ENCODE measurements around the gene SLC10A6. TPM values are rescaled to one million over a fixed set of nuclear protein-coding genes. Genes with fewer than 3 reads are reported as not detected.
"Not testable (repeated sequence)": the region's sequence is repeated elsewhere in the genome, so short reads cannot be mapped to it uniquely, and the experiment has no call there.

SLC10A6 gene
- total RNA-seq, 1 donor from 2014 or later: not detected

DNA sequence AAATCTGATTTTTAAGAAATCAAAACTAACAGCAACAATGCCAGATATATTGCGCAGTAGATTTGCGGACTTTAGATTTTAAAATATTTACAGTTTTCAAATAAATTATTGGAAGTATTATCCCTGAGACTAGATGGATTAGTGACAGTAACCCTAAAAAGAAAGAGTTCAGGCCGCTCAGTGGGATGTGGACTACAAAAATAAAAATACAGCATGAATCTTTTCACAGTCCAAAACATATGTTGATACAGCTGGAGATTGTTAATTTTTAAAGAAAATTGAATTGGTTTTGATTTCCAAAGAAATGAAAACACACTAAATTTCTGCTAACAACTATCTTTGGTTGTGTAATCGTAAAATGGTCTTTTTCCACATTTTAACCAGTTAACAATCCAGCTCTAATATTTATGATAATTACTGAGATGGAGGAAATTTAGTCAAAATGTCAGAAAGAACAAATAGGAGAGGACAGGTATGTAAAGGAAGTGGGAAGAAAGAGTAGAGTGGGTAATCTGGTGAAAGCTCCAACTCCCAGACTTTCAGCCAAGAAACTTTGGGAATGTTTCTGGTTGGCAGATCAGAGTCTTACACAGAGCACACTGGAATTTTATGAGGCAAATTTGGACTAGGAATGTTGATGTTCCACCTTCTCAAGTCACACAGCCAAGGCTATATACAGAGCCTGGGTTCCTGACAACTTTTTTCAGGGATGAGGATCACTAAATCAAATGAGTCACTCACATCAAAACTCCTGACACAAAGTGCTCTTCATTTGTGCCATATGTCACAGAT, 27.9 kb upstream of the SLC10A6 start:
- Mint-ChIP-seq H3K27me3 (ENCODE audit: insufficient read depth) (no peaks in the 10 kb centered on the region), H3K27ac (no peak overlapping the region), H3K9me3 (peaks cover 13% of the 10 kb centered on the region), H3K4me1 (ENCODE audit: low read depth) (no peaks in the 10 kb centered on the region), H3K4me3 (no peak overlapping the region), H3K36me3 (ENCODE audit: low read depth) (no peaks in the 10 kb centered on the region)
- DNase-seq (ENCODE audit: low spot score): no peak
- intact Hi-C loops (cut with micrococcal nuclease): no loop called here

DNA sequence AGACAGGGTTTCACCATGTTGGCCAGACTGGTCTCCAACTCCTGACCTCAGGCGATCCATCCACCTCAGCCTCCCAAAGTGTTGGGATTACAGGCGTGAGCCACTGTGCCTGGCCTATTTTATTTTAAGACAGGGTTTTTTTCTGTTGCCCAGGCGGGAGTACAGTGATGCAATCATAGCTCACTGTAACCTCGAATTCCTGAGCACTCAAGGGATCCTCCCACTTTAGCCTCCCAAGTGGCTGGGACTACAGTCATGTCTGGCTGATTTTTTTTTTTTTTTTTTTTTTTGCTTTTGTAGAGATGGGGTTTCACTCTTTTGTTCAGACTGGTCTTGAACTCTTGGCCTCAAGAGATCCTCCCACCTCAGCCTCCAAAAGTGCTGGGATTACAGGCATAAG, 26.3 kb upstream of the SLC10A6 start:
- H3K27ac Mint-ChIP-seq; H3K27me3 Mint-ChIP-seq (ENCODE audit: insufficient read depth); H3K36me3 Mint-ChIP-seq (ENCODE audit: low read depth); H3K4me1 Mint-ChIP-seq (ENCODE audit: low read depth); DNase-seq (ENCODE audit: low spot score); H3K4me3 Mint-ChIP-seq; intact Hi-C loops (cut with micrococcal nuclease): not testable (repeated sequence)
- peaks cover 13% of the 10 kb centered on the region for H3K9me3 Mint-ChIP-seq

DNA sequence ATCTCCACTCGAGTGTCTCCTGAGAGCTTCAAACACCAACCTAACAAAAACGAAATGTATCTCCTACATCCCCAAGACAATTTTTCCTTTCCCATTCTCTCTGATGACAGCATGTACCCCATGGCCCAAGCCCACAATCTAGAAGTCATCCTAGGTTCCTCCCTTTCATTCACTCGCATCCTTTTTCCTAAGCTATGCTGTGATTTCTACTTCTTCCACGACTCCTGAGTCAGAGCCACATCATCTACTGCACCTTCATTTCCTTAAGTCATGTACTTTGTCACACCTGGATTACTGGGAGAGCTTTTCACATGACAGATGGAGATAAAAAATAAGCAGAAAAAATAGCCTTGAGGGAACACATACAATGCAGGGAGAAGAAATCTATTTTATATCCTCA, 23.0 kb upstream of the SLC10A6 start:
- no peak for DNase-seq (ENCODE audit: low spot score)
- Mint-ChIP-seq H3K36me3 (ENCODE audit: low read depth) (no peaks in the 10 kb centered on the region), H3K4me1 (ENCODE audit: low read depth) (no peaks in the 10 kb centered on the region), H3K9me3 (no peaks in the 10 kb centered on the region), H3K4me3 (no peak overlapping the region), H3K27ac (no peak overlapping the region), H3K27me3 (ENCODE audit: insufficient read depth) (no peaks in the 10 kb centered on the region)
- intact Hi-C loops (cut with micrococcal nuclease): no loop called here

- no peak overlapping the region for H3K4me3 Mint-ChIP-seq
- no peaks in the 10 kb centered on the region for H3K36me3 Mint-ChIP-seq (ENCODE audit: low read depth)
- intact Hi-C loops (cut with micrococcal nuclease): no loop called here
- H3K27ac Mint-ChIP-seq: no peak overlapping the region
- no peaks in the 10 kb centered on the region for H3K9me3 Mint-ChIP-seq
- no peaks in the 10 kb centered on the region for H3K27me3 Mint-ChIP-seq (ENCODE audit: insufficient read depth)
- H3K4me1 Mint-ChIP-seq (ENCODE audit: low read depth): no peaks in the 10 kb centered on the region
- DNase-seq (ENCODE audit: low spot score): no peak
These were observed 21.4 kb upstream of the SLC10A6 start for GRCh38 chr4:86870442-86871069.

- intact Hi-C loops (cut with micrococcal nuclease): no loop called here
- Mint-ChIP-seq H3K27me3 (ENCODE audit: insufficient read depth) (no peaks in the 10 kb centered on the region), H3K4me3 (no peak overlapping the region), H3K4me1 (ENCODE audit: low read depth) (no peaks in the 10 kb centered on the region), H3K27ac (no peak overlapping the region), H3K9me3 (no peaks in the 10 kb centered on the region), H3K36me3 (ENCODE audit: low read depth) (no peaks in the 10 kb centered on the region)
- DNase-seq (ENCODE audit: low spot score): no peak
These were observed 8.3 kb upstream of the SLC10A6 start for GRCh38 chr4:86857341-86858052.

DNA sequence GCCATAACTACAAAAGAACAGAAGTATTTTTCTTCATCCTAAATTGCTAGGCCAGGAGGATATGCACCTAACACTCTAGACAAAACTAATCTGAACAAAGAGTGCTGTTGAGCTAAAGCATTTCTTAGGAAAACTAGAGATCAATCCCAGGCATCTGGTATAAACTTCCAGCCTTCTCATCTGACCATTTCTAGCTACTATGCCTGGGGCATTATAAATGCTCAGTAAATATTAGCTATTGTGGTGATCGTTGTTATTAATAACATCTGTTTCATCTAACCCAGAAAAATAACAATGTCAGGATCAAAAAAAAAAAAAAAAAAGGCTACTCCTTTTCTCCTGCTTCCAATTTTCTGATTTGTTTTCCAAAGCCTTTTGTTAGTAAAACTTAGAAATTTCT, 7.7 kb upstream of the SLC10A6 start:
- Mint-ChIP-seq H3K4me3 (no peak overlapping the region), H3K4me1 (ENCODE audit: low read depth) (no peaks in the 10 kb centered on the region), H3K27ac (no peak overlapping the region), H3K36me3 (ENCODE audit: low read depth) (no peaks in the 10 kb centered on the region), H3K27me3 (ENCODE audit: insufficient read depth) (no peaks in the 10 kb centered on the region), H3K9me3 (no peaks in the 10 kb centered on the region)
- DNase-seq (ENCODE audit: low spot score): no peak
- intact Hi-C loops (cut with micrococcal nuclease): no loop called here

GRCh38 chr4:86855572-86855971, 6.4 kb upstream of the SLC10A6 start:
- H3K27me3 Mint-ChIP-seq (ENCODE audit: insufficient read depth): no peaks in the 10 kb centered on the region
- intact Hi-C loops (cut with micrococcal nuclease): no loop called here
- no peaks in the 10 kb centered on the region for H3K36me3 Mint-ChIP-seq (ENCODE audit: low read depth)
- DNase-seq (ENCODE audit: low spot score): no peak
- no peaks in the 10 kb centered on the region for H3K9me3 Mint-ChIP-seq
- no peaks in the 10 kb centered on the region for H3K4me1 Mint-ChIP-seq (ENCODE audit: low read depth)
- no peak overlapping the region for H3K27ac Mint-ChIP-seq
- no peak overlapping the region for H3K4me3 Mint-ChIP-seq

DNA sequence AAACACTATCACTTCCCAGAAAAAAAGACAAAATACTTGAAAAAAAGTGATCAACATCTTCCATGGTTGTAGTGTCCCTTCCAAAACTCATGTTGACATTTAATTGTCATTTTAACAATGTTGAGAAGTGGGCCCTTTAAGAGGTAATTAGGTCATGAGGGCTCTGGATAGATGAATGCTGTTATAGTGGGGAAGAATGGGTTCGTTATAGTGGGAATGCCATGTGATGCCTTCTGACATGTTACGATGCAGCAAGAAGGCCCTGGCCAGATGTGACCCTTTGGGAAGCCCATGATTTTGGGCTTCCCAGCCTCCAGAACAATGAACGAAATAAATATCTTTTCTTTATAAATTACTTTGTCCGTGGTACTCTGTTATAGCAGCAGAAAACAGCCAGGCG, 4.0 kb upstream of the SLC10A6 start:
- H3K4me1 Mint-ChIP-seq (ENCODE audit: low read depth): no peaks in the 10 kb centered on the region
- H3K9me3 Mint-ChIP-seq: no peaks in the 10 kb centered on the region
- no peak overlapping the region for H3K27ac Mint-ChIP-seq
- no peaks in the 10 kb centered on the region for H3K27me3 Mint-ChIP-seq (ENCODE audit: insufficient read depth)
- no peaks in the 10 kb centered on the region for H3K36me3 Mint-ChIP-seq (ENCODE audit: low read depth)
- no peak for DNase-seq (ENCODE audit: low spot score)
- H3K4me3 Mint-ChIP-seq: no peak overlapping the region
- intact Hi-C loops (cut with micrococcal nuclease): no loop called here

DNA sequence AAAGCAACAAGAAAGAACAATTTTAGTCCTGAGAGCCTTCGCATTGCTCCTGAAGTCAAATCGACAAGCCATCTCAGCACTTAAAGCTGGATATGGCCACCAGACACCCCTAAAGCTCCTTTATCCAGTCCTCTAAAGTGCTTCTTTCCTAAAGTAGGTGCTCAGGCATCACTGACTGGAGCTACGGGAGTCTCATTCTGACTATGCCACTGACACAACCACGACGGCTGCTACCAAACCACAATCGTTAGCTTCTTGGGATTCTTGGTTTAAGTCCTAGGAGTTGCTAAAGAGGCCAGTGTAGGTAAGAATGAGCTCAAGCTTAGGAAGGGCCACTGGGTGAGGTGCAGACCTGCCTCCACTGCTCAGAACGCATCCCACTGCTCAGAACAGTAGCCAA, 1.0 kb downstream of the SLC10A6 start:
- H3K27me3 Mint-ChIP-seq (ENCODE audit: insufficient read depth): no peaks in the 10 kb centered on the region
- H3K4me3 Mint-ChIP-seq: no peak overlapping the region
- intact Hi-C loops (cut with micrococcal nuclease): no loop called here
- DNase-seq (ENCODE audit: low spot score): no peak
- no peaks in the 10 kb centered on the region for H3K36me3 Mint-ChIP-seq (ENCODE audit: low read depth)
- H3K27ac Mint-ChIP-seq: no peak overlapping the region
- no peaks in the 10 kb centered on the region for H3K4me1 Mint-ChIP-seq (ENCODE audit: low read depth)
- no peaks in the 10 kb centered on the region for H3K9me3 Mint-ChIP-seq

DNA sequence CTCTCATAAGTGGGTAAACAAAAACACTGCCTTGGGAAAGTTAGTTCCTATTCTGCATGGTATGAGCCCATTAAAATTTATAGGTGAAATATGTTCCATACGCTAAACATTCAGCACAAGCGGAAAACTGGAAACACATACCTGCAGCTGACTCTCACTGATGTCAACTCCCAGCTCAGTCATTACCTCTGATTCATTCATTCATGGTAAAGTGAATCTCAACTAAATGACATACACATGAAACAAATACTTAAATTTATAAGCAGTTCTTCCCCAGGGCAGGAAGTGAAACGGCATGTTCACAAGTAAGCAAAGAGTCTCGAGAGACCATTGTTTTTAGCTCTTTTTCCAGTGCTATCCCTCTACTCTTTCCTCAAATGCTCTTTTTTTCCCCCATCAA, 1.6 kb downstream of the SLC10A6 start:
- Mint-ChIP-seq H3K4me1 (ENCODE audit: low read depth) (no peaks in the 10 kb centered on the region), H3K9me3 (no peaks in the 10 kb centered on the region), H3K36me3 (ENCODE audit: low read depth) (no peaks in the 10 kb centered on the region), H3K27me3 (ENCODE audit: insufficient read depth) (no peaks in the 10 kb centered on the region), H3K4me3 (no peak overlapping the region), H3K27ac (no peak overlapping the region)
- intact Hi-C loops (cut with micrococcal nuclease): no loop called here
- DNase-seq (ENCODE audit: low spot score): no peak

- no peak overlapping the region for H3K4me3 Mint-ChIP-seq
- H3K27me3 Mint-ChIP-seq (ENCODE audit: insufficient read depth): no peaks in the 10 kb centered on the region
- H3K36me3 Mint-ChIP-seq (ENCODE audit: low read depth): no peaks in the 10 kb centered on the region
- H3K9me3 Mint-ChIP-seq: no peaks in the 10 kb centered on the region
- no peak overlapping the region for H3K27ac Mint-ChIP-seq
- no peaks in the 10 kb centered on the region for H3K4me1 Mint-ChIP-seq (ENCODE audit: low read depth)
- intact Hi-C loops (cut with micrococcal nuclease): no loop called here
- DNase-seq (ENCODE audit: low spot score): no peak
These were observed 2.3 kb downstream of the SLC10A6 start for GRCh38 chr4:86846921-86847320.

DNA sequence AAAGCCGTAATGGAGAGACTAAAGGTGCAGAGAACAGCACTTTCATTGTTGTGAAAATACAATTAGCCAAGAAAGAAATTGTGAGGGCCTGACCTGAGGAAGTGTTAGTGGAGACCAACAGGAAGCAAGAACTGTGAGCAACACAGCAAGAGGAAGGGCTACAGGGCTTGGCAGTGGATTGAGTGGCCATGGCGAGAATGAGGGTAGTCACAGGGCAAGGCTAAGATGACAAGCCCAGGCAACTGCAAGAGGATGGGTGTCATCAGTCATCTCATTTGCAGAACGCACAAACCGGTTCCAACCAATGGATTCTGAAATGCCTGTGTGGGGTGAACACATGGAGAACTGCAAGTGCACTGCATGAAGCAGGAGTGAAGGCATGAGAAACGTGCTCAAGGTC, 3.6 kb downstream of the SLC10A6 start:
- H3K4me3 Mint-ChIP-seq: no peak overlapping the region
- no peak for DNase-seq (ENCODE audit: low spot score)
- no peaks in the 10 kb centered on the region for H3K4me1 Mint-ChIP-seq (ENCODE audit: low read depth)
- H3K27ac Mint-ChIP-seq: no peak overlapping the region
- H3K27me3 Mint-ChIP-seq (ENCODE audit: insufficient read depth): no peaks in the 10 kb centered on the region
- intact Hi-C loops (cut with micrococcal nuclease): no loop called here
- H3K9me3 Mint-ChIP-seq: no peaks in the 10 kb centered on the region
- H3K36me3 Mint-ChIP-seq (ENCODE audit: low read depth): no peaks in the 10 kb centered on the region

- Mint-ChIP-seq H3K36me3 (ENCODE audit: low read depth) (no peaks in the 10 kb centered on the region), H3K4me3 (no peak overlapping the region), H3K27me3 (ENCODE audit: insufficient read depth) (no peaks in the 10 kb centered on the region), H3K27ac (no peak overlapping the region), H3K9me3 (no peaks in the 10 kb centered on the region), H3K4me1 (ENCODE audit: low read depth) (no peaks in the 10 kb centered on the region)
- no peak for DNase-seq (ENCODE audit: low spot score)
- intact Hi-C loops (cut with micrococcal nuclease): no loop called here
These were observed 7.9 kb downstream of the SLC10A6 start for GRCh38 chr4:86841309-86841708.
